Measurements from ENCODE around the gene OGDH. TPM values are rescaled to one million over a fixed set of nuclear protein-coding genes. Genes with fewer than 3 reads are reported as not detected.

The OGDH gene
- total RNA-seq, 1 donor from 2014 or later = 73.7 TPM

DNA sequence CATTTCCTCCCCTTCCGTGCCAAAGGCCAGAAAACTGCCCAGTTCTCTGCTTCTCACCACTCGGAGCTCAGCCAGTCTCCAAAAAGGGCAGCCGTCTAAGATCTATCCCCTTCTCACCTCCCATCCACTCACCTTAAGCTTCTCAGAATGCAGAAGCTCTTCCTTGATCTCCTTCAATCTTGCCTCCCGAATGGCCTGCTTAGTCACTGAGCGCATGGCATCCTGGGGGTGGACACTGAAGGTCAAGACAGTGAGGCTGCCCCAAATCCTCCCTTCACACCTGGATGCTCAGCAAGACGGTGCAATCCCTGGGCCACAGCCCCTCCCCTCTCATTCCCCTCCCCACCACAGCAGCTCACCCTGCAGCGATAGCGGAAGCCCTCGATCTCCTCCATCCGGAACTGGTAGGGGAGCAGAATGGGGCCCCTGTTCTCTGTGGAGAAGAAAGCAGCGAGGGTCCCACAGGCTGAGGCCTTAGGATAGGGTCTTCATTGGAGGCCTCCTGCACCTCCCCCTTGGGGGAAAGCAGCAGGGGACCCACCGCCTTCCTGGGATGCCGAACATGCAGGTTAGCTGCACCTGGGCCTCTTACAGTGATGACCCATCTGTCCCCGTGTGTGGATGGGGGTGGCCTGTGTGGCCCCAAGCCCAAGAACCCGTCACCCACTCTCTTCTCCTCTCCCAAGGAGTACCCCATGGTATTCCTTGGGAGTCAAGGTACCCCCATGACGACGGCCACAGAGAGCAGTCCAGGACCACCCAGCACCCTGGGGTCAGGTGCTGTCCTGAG lies 37.5 kb upstream of the OGDH start:
- DNase-seq (ENCODE audit: low read depth) = no peak
- Histone ChIP-seq H3K4me3 (ENCODE audit: insufficient read depth, low read depth, low read length) (no peak overlapping the region), H3K79me2 (ENCODE audit: insufficient read depth, low read length) (peaks cover 47% of the 10 kb centered on the region), H3K9me3 (ENCODE audit: insufficient read depth, low read depth, low read length) (no peaks in the 10 kb centered on the region), H2AFZ (ENCODE audit: low read depth, low read length) (no peak overlapping the region), H3K27ac (ENCODE audit: low read depth, low read length) (no peak overlapping the region), H3K9ac (ENCODE audit: low read length) (no peak overlapping the region), H3K4me1 (ENCODE audit: insufficient read depth, low read length) (peaks cover 12% of the 10 kb centered on the region), H3K27me3 (ENCODE audit: insufficient read depth, low read length) (no peaks in the 10 kb centered on the region), H3K4me2 (ENCODE audit: low read length) (no peak overlapping the region), H3K36me3 (ENCODE audit: insufficient read depth, low read length) (peaks cover 69% of the 10 kb centered on the region), H4K20me1 (ENCODE audit: insufficient read depth, low read length) (peaks cover 76% of the 10 kb centered on the region)
- no peak for FAIRE-seq
- Mint-ChIP-seq H3K27ac (ENCODE audit: unreplicated experiment) (no peak overlapping the region), H3K9me3 (ENCODE audit: unreplicated experiment) (no peaks in the 10 kb centered on the region), H3K36me3 (ENCODE audit: low read depth, unreplicated experiment) (peaks cover 26% of the 10 kb centered on the region), H3K4me1 (ENCODE audit: low read depth, unreplicated experiment) (peaks cover 13% of the 10 kb centered on the region), H3K4me3 (ENCODE audit: unreplicated experiment) (no peak overlapping the region), H3K27me3 (ENCODE audit: low read depth, unreplicated experiment) (no peaks in the 10 kb centered on the region)
- TF ChIP-seq, protein P1, sequence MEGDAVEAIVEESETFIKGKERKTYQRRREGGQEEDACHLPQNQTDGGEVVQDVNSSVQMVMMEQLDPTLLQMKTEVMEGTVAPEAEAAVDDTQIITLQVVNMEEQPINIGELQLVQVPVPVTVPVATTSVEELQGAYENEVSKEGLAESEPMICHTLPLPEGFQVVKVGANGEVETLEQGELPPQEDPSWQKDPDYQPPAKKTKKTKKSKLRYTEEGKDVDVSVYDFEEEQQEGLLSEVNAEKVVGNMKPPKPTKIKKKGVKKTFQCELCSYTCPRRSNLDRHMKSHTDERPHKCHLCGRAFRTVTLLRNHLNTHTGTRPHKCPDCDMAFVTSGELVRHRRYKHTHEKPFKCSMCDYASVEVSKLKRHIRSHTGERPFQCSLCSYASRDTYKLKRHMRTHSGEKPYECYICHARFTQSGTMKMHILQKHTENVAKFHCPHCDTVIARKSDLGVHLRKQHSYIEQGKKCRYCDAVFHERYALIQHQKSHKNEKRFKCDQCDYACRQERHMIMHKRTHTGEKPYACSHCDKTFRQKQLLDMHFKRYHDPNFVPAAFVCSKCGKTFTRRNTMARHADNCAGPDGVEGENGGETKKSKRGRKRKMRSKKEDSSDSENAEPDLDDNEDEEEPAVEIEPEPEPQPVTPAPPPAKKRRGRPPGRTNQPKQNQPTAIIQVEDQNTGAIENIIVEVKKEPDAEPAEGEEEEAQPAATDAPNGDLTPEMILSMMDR (IDR thresholded peaks at IDR 0.05; ENCODE audit: insufficient read depth, low read depth, low read length) = no peak
- TF ChIP-seq EZH2 (IDR thresholded peaks at IDR 0.05; ENCODE audit: insufficient read depth, low read length) = no peak

GRCh38 chr7:44569959-44570358 lies 36.5 kb upstream of the OGDH start:
- Histone ChIP-seq H3K27me3 (ENCODE audit: insufficient read depth, low read length) (no peaks in the 10 kb centered on the region), H2AFZ (ENCODE audit: low read depth, low read length) (no peak overlapping the region), H3K4me3 (ENCODE audit: insufficient read depth, low read depth, low read length) (no peak overlapping the region), H3K9ac (ENCODE audit: low read length) (no peak overlapping the region), H3K79me2 (ENCODE audit: insufficient read depth, low read length) (peaks cover 54% of the 10 kb centered on the region), H3K4me1 (ENCODE audit: insufficient read depth, low read length) (peaks cover 20% of the 10 kb centered on the region), H4K20me1 (ENCODE audit: insufficient read depth, low read length) (peaks cover 66% of the 10 kb centered on the region), H3K36me3 (ENCODE audit: insufficient read depth, low read length) (peaks cover 63% of the 10 kb centered on the region), H3K4me2 (ENCODE audit: low read length) (no peak overlapping the region), H3K27ac (ENCODE audit: low read depth, low read length) (no peak overlapping the region), H3K9me3 (ENCODE audit: insufficient read depth, low read depth, low read length) (no peaks in the 10 kb centered on the region)
- H3K4me1 Mint-ChIP-seq (ENCODE audit: low read depth, unreplicated experiment) = peaks cover 22% of the 10 kb centered on the region
- no peak overlapping the region for H3K27ac Mint-ChIP-seq (ENCODE audit: unreplicated experiment)
- H3K36me3 Mint-ChIP-seq (ENCODE audit: low read depth, unreplicated experiment) = peaks cover 25% of the 10 kb centered on the region
- DNase-seq (ENCODE audit: low read depth) = no peak
- H3K4me3 Mint-ChIP-seq (ENCODE audit: unreplicated experiment) = no peak overlapping the region
- no peaks in the 10 kb centered on the region for H3K9me3 Mint-ChIP-seq (ENCODE audit: unreplicated experiment)
- no peak for TF ChIP-seq EZH2 (IDR thresholded peaks at IDR 0.05; ENCODE audit: insufficient read depth, low read length)
- TF ChIP-seq, protein P1 (IDR thresholded peaks at IDR 0.05; ENCODE audit: insufficient read depth, low read depth, low read length) = no peak
- FAIRE-seq = no peak
- no peaks in the 10 kb centered on the region for H3K27me3 Mint-ChIP-seq (ENCODE audit: low read depth, unreplicated experiment)

GRCh38 chr7:44572771-44573170 lies 33.7 kb upstream of the OGDH start:
- H3K9me3 ChIP-seq (ENCODE audit: insufficient read depth, low read depth, low read length) = no peaks in the 10 kb centered on the region
- H3K27ac ChIP-seq (ENCODE audit: low read depth, low read length) = peak overlapping the region; percentile 86
- no peak overlapping the region for H2AFZ ChIP-seq (ENCODE audit: low read depth, low read length)
- peaks cover 65% of the 10 kb centered on the region for H3K79me2 ChIP-seq (ENCODE audit: insufficient read depth, low read length)
- peak overlapping the region; percentile 96 for H3K4me2 ChIP-seq (ENCODE audit: low read length)
- H3K4me3 ChIP-seq (ENCODE audit: insufficient read depth, low read depth, low read length) = peak overlapping the region; percentile 98
- H3K36me3 Mint-ChIP-seq (ENCODE audit: low read depth, unreplicated experiment) = peaks cover 21% of the 10 kb centered on the region
- peak overlapping the region; percentile 98 for H3K9ac ChIP-seq (ENCODE audit: low read length)
- peaks cover 28% of the 10 kb centered on the region for H3K4me1 Mint-ChIP-seq (ENCODE audit: low read depth, unreplicated experiment)
- H4K20me1 ChIP-seq (ENCODE audit: insufficient read depth, low read length) = peaks cover 45% of the 10 kb centered on the region
- TF ChIP-seq, protein P1 (IDR thresholded peaks at IDR 0.05; ENCODE audit: insufficient read depth, low read depth, low read length) = no peak
- no peak for TF ChIP-seq EZH2 (IDR thresholded peaks at IDR 0.05; ENCODE audit: insufficient read depth, low read length)
- H3K36me3 ChIP-seq (ENCODE audit: insufficient read depth, low read length) = peaks cover 55% of the 10 kb centered on the region
- no peaks in the 10 kb centered on the region for H3K27me3 ChIP-seq (ENCODE audit: insufficient read depth, low read length)
- FAIRE-seq (no peak), DNase-seq (ENCODE audit: low read depth) (no peak)
- peaks cover 20% of the 10 kb centered on the region for H3K4me1 ChIP-seq (ENCODE audit: insufficient read depth, low read length)
- no peaks in the 10 kb centered on the region for H3K27me3 Mint-ChIP-seq (ENCODE audit: low read depth, unreplicated experiment)
- H3K4me3 Mint-ChIP-seq (ENCODE audit: unreplicated experiment) = peak overlapping the region; percentile 98
- no peaks in the 10 kb centered on the region for H3K9me3 Mint-ChIP-seq (ENCODE audit: unreplicated experiment)
- H3K27ac Mint-ChIP-seq (ENCODE audit: unreplicated experiment) = peak overlapping the region; percentile 75
